ENCODE measurements around the gene BCOR.

DNA sequence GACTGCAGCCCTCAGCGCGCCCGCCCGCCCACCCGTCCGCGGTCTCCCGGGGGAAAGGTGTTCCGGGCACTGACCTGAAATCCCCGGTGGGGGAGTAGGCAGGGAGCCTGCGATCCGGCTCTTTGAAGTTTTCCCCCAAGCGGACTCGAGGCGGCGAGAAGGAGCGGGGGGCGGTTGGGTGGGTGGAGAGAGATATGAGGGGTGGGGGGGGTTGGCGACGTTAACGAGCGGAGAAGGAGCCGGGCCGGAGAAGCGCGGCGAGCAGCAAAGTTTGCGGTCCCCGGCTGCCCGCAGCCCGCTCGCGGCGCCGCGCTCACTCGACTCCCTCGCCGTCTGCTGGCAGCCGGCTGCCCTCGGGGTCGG lies 636 bp downstream of the BCOR start:
- TF ChIP-seq, protein P1, sequence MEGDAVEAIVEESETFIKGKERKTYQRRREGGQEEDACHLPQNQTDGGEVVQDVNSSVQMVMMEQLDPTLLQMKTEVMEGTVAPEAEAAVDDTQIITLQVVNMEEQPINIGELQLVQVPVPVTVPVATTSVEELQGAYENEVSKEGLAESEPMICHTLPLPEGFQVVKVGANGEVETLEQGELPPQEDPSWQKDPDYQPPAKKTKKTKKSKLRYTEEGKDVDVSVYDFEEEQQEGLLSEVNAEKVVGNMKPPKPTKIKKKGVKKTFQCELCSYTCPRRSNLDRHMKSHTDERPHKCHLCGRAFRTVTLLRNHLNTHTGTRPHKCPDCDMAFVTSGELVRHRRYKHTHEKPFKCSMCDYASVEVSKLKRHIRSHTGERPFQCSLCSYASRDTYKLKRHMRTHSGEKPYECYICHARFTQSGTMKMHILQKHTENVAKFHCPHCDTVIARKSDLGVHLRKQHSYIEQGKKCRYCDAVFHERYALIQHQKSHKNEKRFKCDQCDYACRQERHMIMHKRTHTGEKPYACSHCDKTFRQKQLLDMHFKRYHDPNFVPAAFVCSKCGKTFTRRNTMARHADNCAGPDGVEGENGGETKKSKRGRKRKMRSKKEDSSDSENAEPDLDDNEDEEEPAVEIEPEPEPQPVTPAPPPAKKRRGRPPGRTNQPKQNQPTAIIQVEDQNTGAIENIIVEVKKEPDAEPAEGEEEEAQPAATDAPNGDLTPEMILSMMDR (IDR thresholded peaks at IDR 0.05; ENCODE audit: insufficient read depth, low read length) = no peak
- TF ChIP-seq POLR2AphosphoS5 (IDR thresholded peaks at IDR 0.05; ENCODE audit: low read depth) = no peak
- TF ChIP-seq SPI1 (IDR thresholded peaks at IDR 0.05; ENCODE audit: borderline replicate concordance, low read depth) = no peak
